Stimulated activated CD4-positive, alpha-beta T cell treated with anti-CD3 and anti-CD28 coated beads, Interleukin-15, amount 100 ng/mL, for 24 hours (primary cell): ENCODE data around the gene ARHGAP27.
"Not testable (repeated sequence)": the region's sequence is repeated elsewhere in the genome, so short reads cannot be mapped to it uniquely, and the experiment has no call there.

Experiments
- DNase-seq: peaks from one replicate; pipeline ENCODE4 v3.0.0-alpha.2; 2020

Gene ARHGAP27

GRCh38 chr17:45432405-45433158 is at the start of gene ARHGAP27:
ARHGAP27 (minus strand) TSS chr17:45432870; CDS start chr17:45430279, 2,591 bp downstream.
- DNase-seq, result peak; percentile 45

- DNase-seq, result not testable (repeated sequence)
Observed at GRCh38 chr17:45482317-45482716, 49.6 kb upstream of the ARHGAP27 start.

GRCh38 chr17:45475436-45475835 is 42.8 kb upstream of the ARHGAP27 start:
- not testable (repeated sequence) for DNase-seq

GRCh38 chr17:45472249-45472648 is 39.6 kb upstream of the ARHGAP27 start:
- DNase-seq, result not testable (repeated sequence)

GRCh38 chr17:45469204-45469563 is 36.5 kb upstream of the ARHGAP27 start:
- DNase-seq, result not testable (repeated sequence)

- not testable (repeated sequence) for DNase-seq
Observed at GRCh38 chr17:45468293-45469203, 35.9 kb upstream of the ARHGAP27 start.

GRCh38 chr17:45461524-45462327 is 29.1 kb upstream of the ARHGAP27 start:
- DNase-seq, result peak; percentile 37

GRCh38 chr17:45460422-45460821 is 27.8 kb upstream of the ARHGAP27 start:
- DNase-seq, result not testable (repeated sequence)

- DNase-seq, result not testable (repeated sequence)
Observed at GRCh38 chr17:45454341-45454740, 21.7 kb upstream of the ARHGAP27 start.

GRCh38 chr17:45453731-45454130 is 21.1 kb upstream of the ARHGAP27 start:
- not testable (repeated sequence) for DNase-seq

- DNase-seq, result not testable (repeated sequence)
Observed at GRCh38 chr17:45453225-45453534, 20.5 kb upstream of the ARHGAP27 start.

- not testable (repeated sequence) for DNase-seq
Observed at GRCh38 chr17:45452329-45453224, 19.9 kb upstream of the ARHGAP27 start.

- DNase-seq, result not testable (repeated sequence)
Observed at GRCh38 chr17:45451660-45452059, 19.0 kb upstream of the ARHGAP27 start.

- DNase-seq, result no peak
Observed at GRCh38 chr17:45451131-45451530, 18.5 kb upstream of the ARHGAP27 start.

GRCh38 chr17:45449708-45450329 is 17.1 kb upstream of the ARHGAP27 start:
- not testable (repeated sequence) for DNase-seq

- DNase-seq, result not testable (repeated sequence)
Observed at GRCh38 chr17:45449260-45449659, 16.6 kb upstream of the ARHGAP27 start.

- DNase-seq, result not testable (repeated sequence)
Observed at GRCh38 chr17:45448483-45448882, 15.8 kb upstream of the ARHGAP27 start.

- not testable (repeated sequence) for DNase-seq
Observed at GRCh38 chr17:45448066-45448465, 15.4 kb upstream of the ARHGAP27 start.

GRCh38 chr17:45447650-45448049 is 15.0 kb upstream of the ARHGAP27 start:
- not testable (repeated sequence) for DNase-seq

GRCh38 chr17:45446872-45447625 is 14.4 kb upstream of the ARHGAP27 start:
- DNase-seq, result not testable (repeated sequence)
